ENCODE data around the gene DEGS2. TPM values are rescaled to one million over a fixed set of nuclear protein-coding genes. Genes with fewer than 3 reads are reported as not detected.
A peak's percentile ranks its signal among the peaks of the same experiment; 100 is the strongest.

DEGS2 gene
- total and polyA plus RNA-seq, 2 of the 13 experiments (the other 11 are each of a cell fraction or from before 2014, with no cell fraction given): 0.09 TPM

DNA sequence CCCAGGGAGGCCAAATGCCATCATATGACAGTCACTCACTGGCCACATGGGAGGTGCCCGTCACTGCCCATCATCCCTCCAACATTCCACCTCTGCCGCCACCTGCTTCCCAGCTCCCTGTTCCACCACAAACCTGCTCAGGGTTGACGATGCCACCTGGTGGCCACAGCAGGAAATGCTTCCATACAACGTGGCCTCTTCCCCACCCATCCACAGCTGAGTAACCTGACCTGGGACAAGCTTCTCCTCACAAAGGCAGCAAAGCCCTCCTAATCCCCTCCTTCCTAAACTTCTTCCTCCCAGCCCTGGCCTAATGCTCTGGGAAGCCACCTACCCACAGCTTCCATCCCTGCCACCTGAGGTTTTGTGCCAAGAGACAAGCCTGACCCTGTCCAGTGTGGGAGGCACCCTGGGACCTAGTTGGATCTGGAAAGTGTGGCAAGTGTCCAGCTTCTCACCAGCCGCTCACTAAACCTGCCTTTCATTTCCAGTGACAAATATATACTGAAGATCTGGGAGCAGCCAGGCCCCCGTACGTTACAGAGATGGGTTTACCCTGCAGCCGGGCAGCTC, 4.3 kb downstream of the DEGS2 start:
- Histone ChIP-seq H3K4me2 (ENCODE audit: low read depth, low read length) (peak overlapping the region; percentile 56), H3K4me1 (ENCODE audit: insufficient read depth, low read length) (peaks cover 39% of the 10 kb centered on the region), H3K27ac (ENCODE audit: extremely low read length, insufficient read depth, low read length) (no peak overlapping the region), H3K9me3 (ENCODE audit: low read length) (peaks cover 10% of the 10 kb centered on the region), H3K36me3 (replicated peaks in 1 of 2; ENCODE audit: control insufficient read depth in 1 of 2, insufficient read depth in 2 of 2, low read length in 2 of 2) (no peaks in the 10 kb centered on the region), H3K79me2 (ENCODE audit: insufficient read depth, low read length) (no peaks in the 10 kb centered on the region), H3K27me3 (ENCODE audit: control insufficient read depth in 1 of 2, insufficient read depth in 2 of 2, low read length in 2 of 2) (peaks cover 6 to 24% of the 10 kb centered on the region in 2 experiments), H4K20me1 (ENCODE audit: insufficient read depth, low read length) (no peaks in the 10 kb centered on the region), H3K4me3 (replicated peaks in 1 of 3; ENCODE audit: insufficient read depth in 1 of 3, low read depth in 2 of 3, low read length in 3 of 3) (peak overlapping the region in 1 of 3 experiments; percentile 49; a peak in 1 of 6 replicates), H3K9ac (ENCODE audit: insufficient read depth, low read depth, low read length) (no peak overlapping the region; the same call in 1 of the 2 replicates), H2AFZ (ENCODE audit: low read length) (peak overlapping the region; percentile 39)
- ATAC-seq (peak; percentile 56), FAIRE-seq (peak; percentile 82), DNase-seq (ENCODE audit: low spot score) (peak; percentile 46)
- intact Hi-C loops (cut with micrococcal nuclease; ENCODE audit: unreplicated experiment): no loop called here
- ChIA-PET POLR2A (interaction anchor here (0.9 to 2.6 kb wide), 5 partner anchors 10 to 38 kb away, joined by 3 to 33 read pairs (median 5); no protein-coding TSS in a partner anchor), CTCF (ENCODE audit: low intra/inter-chr PET ratio, low total read pairs) (interaction anchor here (0.8 to 3.2 kb wide), 2 partner anchors 14 to 38 kb away, joined by 3 to 11 read pairs; no protein-coding TSS in a partner anchor)
- 47% methylated on average over 8 of the region's 8 CpGs for WGBS (ENCODE audit: low lambda C conversion rate)
- BruUV-seq (replicated peaks): no TSS peak
- in situ Hi-C loops (cut with HindIII; ENCODE audit: extremely low pct_ligation_motif_present, low pct_unique_long_range_greater_than_20kb): no loop called here
- TF ChIP-seq MTA1 (CRISPR knock-in tag; IDR thresholded peaks at IDR 0.05; ENCODE audit: borderline replicate concordance) (peak; percentile 53; the same call in 1 of the 2 replicates), RXRA (CRISPR knock-in tag; IDR thresholded peaks at IDR 0.05) (0 out of 2 replicates have a peak, but pooled peaks have one; percentile 12), PHF5A (CRISPR knock-in tag; IDR thresholded peaks at IDR 0.05; ENCODE audit: low read depth, unreplicated experiment) (no peak), CC2D1A (CRISPR knock-in tag; IDR thresholded peaks at IDR 0.05) (0 out of 2 replicates have a peak, but pooled peaks have one; percentile 38), HDAC1 (CRISPR knock-in tag; IDR thresholded peaks at IDR 0.05) (no peak), U2AF2 (IDR thresholded peaks at IDR 0.05; ENCODE audit: low read depth, low read length) (no peak), CBX2 (IDR thresholded peaks at IDR 0.05; ENCODE audit: low read depth, low read length) (no peak), CBX2 (CRISPR knock-in tag; IDR thresholded peaks at IDR 0.05; ENCODE audit: low read depth) (0 out of 2 replicates have a peak, but pooled peaks have one; percentile 32), JARID2 (CRISPR knock-in tag; IDR thresholded peaks at IDR 0.05; ENCODE audit: insufficient replicate concordance) (no peak), NFE2L2 (IDR thresholded peaks at IDR 0.05; ENCODE audit: low read length) (no peak), SIN3A (IDR thresholded peaks at IDR 0.05; ENCODE audit: borderline replicate concordance, low read depth, low read length) (no peak), ZNF274 (CRISPR knock-in tag; IDR thresholded peaks at IDR 0.05) (0 out of 2 replicates have a peak, but pooled peaks have one; percentile 43), NFIC (IDR thresholded peaks at IDR 0.05; ENCODE audit: low read length) (no peak), REPIN1 (CRISPR knock-in tag; IDR thresholded peaks at IDR 0.05; ENCODE audit: borderline replicate concordance, low read depth) (no peak), MAFK (conservative IDR thresholded peaks at IDR 0.05 in 1 of 2, IDR thresholded peaks at IDR 0.05 in 1 of 2; ENCODE audit: low read length in 2 of 2) (no peak), NFKBIZ (CRISPR knock-in tag; IDR thresholded peaks at IDR 0.05) (no peak), ZNF556 (CRISPR knock-in tag; IDR thresholded peaks at IDR 0.05; ENCODE audit: borderline replicate concordance) (peak; percentile 54; the same call in 1 of the 2 replicates)
- TF ChIP-seq, protein P1, sequence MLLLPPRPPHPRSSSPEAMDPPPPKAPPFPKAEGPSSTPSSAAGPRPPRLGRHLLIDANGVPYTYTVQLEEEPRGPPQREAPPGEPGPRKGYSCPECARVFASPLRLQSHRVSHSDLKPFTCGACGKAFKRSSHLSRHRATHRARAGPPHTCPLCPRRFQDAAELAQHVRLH (CRISPR knock-in tag; IDR thresholded peaks at IDR 0.05; ENCODE audit: borderline replicate concordance, low read depth): no peak
- TF ChIP-seq, protein P2, sequence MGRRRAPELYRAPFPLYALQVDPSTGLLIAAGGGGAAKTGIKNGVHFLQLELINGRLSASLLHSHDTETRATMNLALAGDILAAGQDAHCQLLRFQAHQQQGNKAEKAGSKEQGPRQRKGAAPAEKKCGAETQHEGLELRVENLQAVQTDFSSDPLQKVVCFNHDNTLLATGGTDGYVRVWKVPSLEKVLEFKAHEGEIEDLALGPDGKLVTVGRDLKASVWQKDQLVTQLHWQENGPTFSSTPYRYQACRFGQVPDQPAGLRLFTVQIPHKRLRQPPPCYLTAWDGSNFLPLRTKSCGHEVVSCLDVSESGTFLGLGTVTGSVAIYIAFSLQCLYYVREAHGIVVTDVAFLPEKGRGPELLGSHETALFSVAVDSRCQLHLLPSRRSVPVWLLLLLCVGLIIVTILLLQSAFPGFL (CRISPR knock-in tag; IDR thresholded peaks at IDR 0.05): no peak
- TF ChIP-seq, protein P3, sequence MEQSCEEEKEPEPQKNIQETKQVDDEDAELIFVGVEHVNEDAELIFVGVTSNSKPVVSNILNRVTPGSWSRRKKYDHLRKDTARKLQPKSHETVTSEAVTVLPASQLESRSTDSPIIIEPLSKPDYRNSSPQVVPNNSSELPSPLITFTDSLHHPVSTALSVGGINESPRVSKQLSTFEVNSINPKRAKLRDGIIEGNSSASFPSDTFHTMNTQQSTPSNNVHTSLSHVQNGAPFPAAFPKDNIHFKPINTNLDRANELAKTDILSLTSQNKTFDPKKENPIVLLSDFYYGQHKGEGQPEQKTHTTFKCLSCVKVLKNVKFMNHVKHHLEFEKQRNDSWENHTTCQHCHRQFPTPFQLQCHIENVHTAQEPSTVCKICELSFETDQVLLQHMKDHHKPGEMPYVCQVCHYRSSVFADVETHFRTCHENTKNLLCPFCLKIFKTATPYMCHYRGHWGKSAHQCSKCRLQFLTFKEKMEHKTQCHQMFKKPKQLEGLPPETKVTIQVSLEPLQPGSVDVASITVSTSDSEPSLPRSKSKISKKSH (CRISPR knock-in tag; IDR thresholded peaks at IDR 0.05; ENCODE audit: borderline replicate concordance): peak; percentile 94; the same call in 1 of the 2 replicates
- TF ChIP-seq, protein P4, sequence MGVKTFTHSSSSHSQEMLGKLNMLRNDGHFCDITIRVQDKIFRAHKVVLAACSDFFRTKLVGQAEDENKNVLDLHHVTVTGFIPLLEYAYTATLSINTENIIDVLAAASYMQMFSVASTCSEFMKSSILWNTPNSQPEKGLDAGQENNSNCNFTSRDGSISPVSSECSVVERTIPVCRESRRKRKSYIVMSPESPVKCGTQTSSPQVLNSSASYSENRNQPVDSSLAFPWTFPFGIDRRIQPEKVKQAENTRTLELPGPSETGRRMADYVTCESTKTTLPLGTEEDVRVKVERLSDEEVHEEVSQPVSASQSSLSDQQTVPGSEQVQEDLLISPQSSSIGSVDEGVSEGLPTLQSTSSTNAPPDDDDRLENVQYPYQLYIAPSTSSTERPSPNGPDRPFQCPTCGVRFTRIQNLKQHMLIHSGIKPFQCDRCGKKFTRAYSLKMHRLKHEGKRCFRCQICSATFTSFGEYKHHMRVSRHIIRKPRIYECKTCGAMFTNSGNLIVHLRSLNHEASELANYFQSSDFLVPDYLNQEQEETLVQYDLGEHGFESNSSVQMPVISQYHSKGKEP (CRISPR knock-in tag; IDR thresholded peaks at IDR 0.05): no peak

Measured in HepG2 (cell line).